Right lobe of liver (tissue), 6 donors: ENCODE results near the gene ASGR1. TPM values are rescaled to one million over a fixed set of nuclear protein-coding genes. Genes with fewer than 3 reads are reported as not detected.
A peak's percentile ranks its signal among the peaks of the same experiment; 100 is the strongest.
"Not testable (repeated sequence)": the region's sequence is repeated elsewhere in the genome, so short reads cannot be mapped to it uniquely, and the experiment has no call there.

Experiments
- ATAC-seq, 4 donors: fragments of 200-7000 bp; cut with Tn5 transposase; one replicate each; pipeline ENCODE4 v1.9.1; 2020; ENCODE audit warnings: mild to moderate bottlenecking in 4 of 4, moderate library complexity in 4 of 4
- DNase-seq, 3 donors: peaks; one replicate each; pipeline ENCODE4 v3.0.0-alpha.2; 2020
- H3K27ac ChIP-seq, 3 donors: fragments of 200-600 bp; one replicate each; pipeline ENCODE4 v1.8.0; 2022
- H3K27me3 ChIP-seq, 2 donors: fragments of 200-600 bp; one replicate each; pipeline ENCODE4 v1.8.0; 2022
- H3K36me3 ChIP-seq, 4 donors: fragments of 200-600 bp; sonication (generic) in 1 of 4; one replicate each; pipeline versions ENCODE4 v1.5.1 to v1.8.0; 2017 to 2022; ENCODE audit warnings: control low read depth in 1 of 4
- H3K4me1 ChIP-seq, 4 donors: fragments of 200-600 bp; sonication (generic) in 1 of 4; one replicate each; pipeline versions ENCODE4 v1.5.1 to v1.8.0; 2017 to 2022; ENCODE audit warnings: control low read depth in 1 of 4
- H3K4me3 ChIP-seq, 3 donors: fragments of 200-600 bp; one replicate each; pipeline ENCODE4 v1.8.0; 2022
- H3K9me3 ChIP-seq, 4 donors: fragments of 200-600 bp; sonication (generic) in 1 of 4; one replicate each; pipeline versions ENCODE4 v1.5.1 to v1.8.0; 2017 to 2022; ENCODE audit warnings: control low read depth in 1 of 4
- POLR2A ChIP-seq: fragments of 450-650 bp; IDR thresholded peaks from one replicate; pipeline ENCODE4 v1.6.1; 2017; ENCODE audit warnings: antibody characterized with exemption, mild to moderate bottlenecking
- WGBS: methylation state at CpG from one replicate; pipeline ENCODE4 v1.1.6; 2018; ENCODE audit warnings: low coverage, low lambda C conversion rate; ENCODE audit not compliant: insufficient coverage; ENCODE audit errors: missing lambda C conversion rate; 5-methylcytosine and 5-hydroxymethylcytosine counted together
- intact Hi-C, 2 donors: fragments of 100-400 bp; cut with DNase I; formaldehyde crosslinking; loops; one replicate each; pipeline versions ENCODE4 v1.11.2 to v1.14.1; 2022
- total RNA-seq, 6 experiments: library from RNA; depleted of rRNA in 2 of 6; stranded (reverse); fragments of >200 nt in 2 of 6; fragmentation: NEBNext Ultra II Directional in 3 of 6; extraction: Animal tissue kit (Norgen Biotek cat#: 25700) in 3 of 6; gene quantifications; one replicate each; pipeline versions ENCODE4 v1.1.0 to v1.2.4, GENCODE V29; 2016 to 2023
- TF ChIP-seq, protein P1 (sequence below), 4 donors: fragments of 200-600 bp in 3 of 4; fragments of 450-650 bp in 1 of 4; IDR thresholded peaks; one replicate each; pipeline versions ENCODE4 v1.5.1 to v1.8.0; 2016 to 2022; ENCODE audit warnings: antibody characterized with exemption in 4 of 4, mild to moderate bottlenecking in 2 of 4
- donor health status: DM: no; HTN: yes; CAD: no.
- donor health status: DM: no; HTN: no; CAD: no.
- donor health status: DM: no; HTN: no; CAD: no.
- donor health status: DM: no; HTN: yes; CAD: no.
- donor health status: DM: no; HTN: yes; CAD: no.

ASGR1 gene
- total RNA-seq, 6 experiments from 2014 or later = 399 to 624 (median 417) TPM

DNA sequence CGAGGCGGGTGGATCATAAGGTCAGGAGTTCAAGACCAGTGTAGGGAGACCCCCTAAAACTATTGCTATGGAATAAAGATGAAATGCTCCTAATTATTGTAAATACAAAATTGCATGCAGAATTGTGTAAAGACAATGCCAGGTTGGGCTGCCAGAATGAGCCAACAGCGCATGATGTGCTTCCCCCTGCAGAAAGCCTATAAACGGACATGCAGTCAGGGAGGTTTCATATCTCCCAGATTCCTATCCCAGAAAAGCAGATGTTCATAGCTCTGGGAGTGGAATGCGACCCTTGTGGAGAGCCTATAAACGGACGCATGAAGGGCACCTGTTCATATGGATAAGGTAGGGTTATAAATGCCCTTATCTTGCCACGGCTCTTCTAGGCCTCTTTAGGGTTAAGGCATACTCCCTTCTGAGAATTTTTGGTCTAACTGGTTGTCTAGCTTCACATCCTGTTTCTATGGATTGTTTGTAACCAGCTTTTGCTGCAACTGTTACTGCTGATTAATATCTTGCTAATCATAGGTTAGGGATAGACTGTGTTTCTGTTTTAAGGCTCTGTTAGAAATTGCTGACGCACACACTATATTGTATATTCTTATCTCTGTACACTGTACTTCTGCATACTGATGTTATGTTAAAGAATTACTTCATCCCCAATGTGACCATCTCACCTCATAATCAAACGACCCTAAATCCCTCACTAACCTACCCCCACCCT lies 10.2 kb downstream of the ASGR1 start:
- H3K27me3 ChIP-seq = not testable (repeated sequence)
- H3K27ac ChIP-seq = peak overlapping the region in 2 of 3 donors; percentile 52 to 66

DNA sequence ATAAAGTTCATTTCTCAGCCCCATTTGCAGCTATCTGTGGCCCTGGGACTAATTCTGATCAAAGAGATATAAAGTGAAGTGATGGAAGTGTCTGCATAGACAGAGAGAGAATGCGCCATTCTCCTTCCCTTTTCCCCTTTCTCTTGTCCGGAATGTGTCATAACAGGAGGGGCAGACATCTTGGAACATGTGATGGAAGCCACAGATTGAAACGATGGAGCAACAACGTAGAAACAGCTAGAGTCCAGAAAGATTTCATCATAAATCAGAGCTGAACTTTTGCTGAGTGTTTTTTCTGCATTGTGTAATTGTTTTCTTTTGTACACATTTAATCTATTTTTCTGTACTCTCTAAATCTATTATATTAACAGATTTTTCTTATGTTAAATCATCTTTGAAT lies 11.3 kb downstream of the ASGR1 start:
- ATAC-seq (peak; percentile 56 to 79 (median 76)), DNase-seq (peak in 1 of 3 donors; percentile 64)
- H3K27ac ChIP-seq = peak overlapping the region; percentile 56 to 66 (median 66)
- WGBS = 3% methylated on average over 4 of the region's 4 CpGs
- H3K9me3 ChIP-seq = no peaks in the 10 kb centered on the region
- peaks cover 0 to 5% (median 1%) of the 10 kb centered on the region in 4 donors for H3K36me3 ChIP-seq
- H3K4me1 ChIP-seq = peaks cover 0 to 52% (median 7%) of the 10 kb centered on the region in 4 donors
- peak overlapping the region in 1 of 3 donors; percentile 1 for H3K4me3 ChIP-seq
- intact Hi-C loops = no loop called here
- TF ChIP-seq, protein P1, sequence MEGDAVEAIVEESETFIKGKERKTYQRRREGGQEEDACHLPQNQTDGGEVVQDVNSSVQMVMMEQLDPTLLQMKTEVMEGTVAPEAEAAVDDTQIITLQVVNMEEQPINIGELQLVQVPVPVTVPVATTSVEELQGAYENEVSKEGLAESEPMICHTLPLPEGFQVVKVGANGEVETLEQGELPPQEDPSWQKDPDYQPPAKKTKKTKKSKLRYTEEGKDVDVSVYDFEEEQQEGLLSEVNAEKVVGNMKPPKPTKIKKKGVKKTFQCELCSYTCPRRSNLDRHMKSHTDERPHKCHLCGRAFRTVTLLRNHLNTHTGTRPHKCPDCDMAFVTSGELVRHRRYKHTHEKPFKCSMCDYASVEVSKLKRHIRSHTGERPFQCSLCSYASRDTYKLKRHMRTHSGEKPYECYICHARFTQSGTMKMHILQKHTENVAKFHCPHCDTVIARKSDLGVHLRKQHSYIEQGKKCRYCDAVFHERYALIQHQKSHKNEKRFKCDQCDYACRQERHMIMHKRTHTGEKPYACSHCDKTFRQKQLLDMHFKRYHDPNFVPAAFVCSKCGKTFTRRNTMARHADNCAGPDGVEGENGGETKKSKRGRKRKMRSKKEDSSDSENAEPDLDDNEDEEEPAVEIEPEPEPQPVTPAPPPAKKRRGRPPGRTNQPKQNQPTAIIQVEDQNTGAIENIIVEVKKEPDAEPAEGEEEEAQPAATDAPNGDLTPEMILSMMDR (IDR thresholded peaks at IDR 0.05) = no peak
- no peak for TF ChIP-seq POLR2A
- no peaks in the 10 kb centered on the region for H3K27me3 ChIP-seq

More for the DNA sequence above, 10.2 kb downstream of the ASGR1 start:
- H3K9me3 ChIP-seq, intact Hi-C loops, H3K4me3 ChIP-seq, ATAC-seq, DNase-seq: not testable (repeated sequence)
- Histone ChIP-seq H3K36me3 (peaks cover 0 to 12% (median 1%) of the 10 kb centered on the region in 4 donors), H3K4me1 (peaks cover 0 to 64% (median 7%) of the 10 kb centered on the region in 4 donors)
- 69% methylated on average over 6 of the region's 10 CpGs for WGBS

DNA sequence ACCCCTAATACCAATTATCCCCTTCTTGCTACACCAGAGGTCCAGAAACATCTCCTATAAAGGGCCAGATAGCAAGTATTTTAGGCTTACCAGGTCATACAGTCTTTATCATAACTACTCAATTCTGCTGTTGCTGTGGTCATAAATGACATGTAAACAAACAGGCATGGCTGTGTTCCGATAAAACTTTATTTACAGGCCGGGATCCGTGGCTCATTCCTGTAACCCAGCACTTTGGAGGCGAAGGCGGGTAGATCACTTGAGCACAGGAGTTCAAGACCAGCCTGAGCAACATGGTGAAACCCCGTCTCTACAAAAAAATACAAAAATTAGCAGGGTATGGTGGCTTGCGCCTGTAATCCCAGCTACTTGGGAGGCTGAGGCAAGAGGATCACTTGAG lies 12.3 kb downstream of the ASGR1 start:
- TF ChIP-seq POLR2A = no peak
- TF ChIP-seq, protein P1 (IDR thresholded peaks at IDR 0.05) = no peak
- intact Hi-C loops = no loop called here
- 81% methylated on average over 7 of the region's 7 CpGs for WGBS
- DNase-seq = no peak
- Histone ChIP-seq H3K4me3 (no peak overlapping the region), H3K27me3 (no peaks in the 10 kb centered on the region), H3K27ac (peak overlapping the region in 2 of 3 donors; percentile 66), H3K36me3 (peaks cover 0 to 3% (median 0%) of the 10 kb centered on the region in 4 donors), H3K9me3 (no peaks in the 10 kb centered on the region), H3K4me1 (peaks cover 0 to 44% (median 7%) of the 10 kb centered on the region in 4 donors)
- ATAC-seq = no peak

DNA sequence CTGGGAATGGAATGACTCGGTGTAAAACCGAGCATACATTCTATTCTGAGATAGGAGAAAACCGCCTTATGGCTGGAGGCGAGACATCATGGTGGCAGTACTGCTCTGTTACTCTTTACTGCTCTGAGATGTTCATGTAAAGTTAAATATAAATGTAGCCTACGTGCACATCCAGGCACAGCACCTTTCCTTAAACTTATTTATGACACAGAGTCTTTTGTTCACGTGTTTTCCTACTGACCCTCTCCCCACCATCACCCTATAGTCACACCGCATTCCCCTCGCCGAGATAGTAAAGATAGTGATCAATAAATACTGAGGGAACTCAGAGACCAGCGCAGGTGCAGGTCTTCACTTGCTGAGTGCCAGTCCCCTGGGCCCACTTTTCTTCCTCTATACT lies 19.6 kb downstream of the ASGR1 start:
- H3K27me3 ChIP-seq, H3K9me3 ChIP-seq, H3K36me3 ChIP-seq, H3K4me3 ChIP-seq, ATAC-seq, H3K27ac ChIP-seq, intact Hi-C loops, DNase-seq: not testable (repeated sequence)
- peaks cover 0 to 12% (median 0%) of the 10 kb centered on the region in 4 donors for H3K4me1 ChIP-seq
- WGBS = 81% methylated on average over 10 of the region's 10 CpGs

DNA sequence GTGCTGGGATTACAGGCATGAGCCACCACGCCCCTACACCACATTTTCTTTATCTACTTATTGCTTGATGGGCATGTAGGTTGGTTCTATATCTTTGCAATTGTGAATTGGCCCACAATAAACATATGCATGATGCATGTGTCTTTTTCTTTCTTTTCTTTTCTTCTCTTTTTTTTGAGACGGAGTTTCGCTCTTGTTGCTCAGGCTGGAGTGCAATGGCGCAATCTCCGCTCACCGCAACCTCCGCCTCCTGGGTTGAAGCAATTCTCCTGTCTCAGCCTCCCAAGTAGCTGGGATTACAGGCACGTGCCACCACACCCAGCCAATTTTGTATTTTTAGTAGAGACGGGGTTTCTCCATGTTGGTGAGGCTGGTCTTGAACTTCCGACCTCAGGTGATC lies 20.7 kb downstream of the ASGR1 start:
- DNase-seq, intact Hi-C loops, H3K4me3 ChIP-seq, ATAC-seq, H3K4me1 ChIP-seq, H3K27me3 ChIP-seq, H3K36me3 ChIP-seq, H3K9me3 ChIP-seq, H3K27ac ChIP-seq: not testable (repeated sequence)
- 71% methylated on average over 10 of the region's 10 CpGs for WGBS

DNA sequence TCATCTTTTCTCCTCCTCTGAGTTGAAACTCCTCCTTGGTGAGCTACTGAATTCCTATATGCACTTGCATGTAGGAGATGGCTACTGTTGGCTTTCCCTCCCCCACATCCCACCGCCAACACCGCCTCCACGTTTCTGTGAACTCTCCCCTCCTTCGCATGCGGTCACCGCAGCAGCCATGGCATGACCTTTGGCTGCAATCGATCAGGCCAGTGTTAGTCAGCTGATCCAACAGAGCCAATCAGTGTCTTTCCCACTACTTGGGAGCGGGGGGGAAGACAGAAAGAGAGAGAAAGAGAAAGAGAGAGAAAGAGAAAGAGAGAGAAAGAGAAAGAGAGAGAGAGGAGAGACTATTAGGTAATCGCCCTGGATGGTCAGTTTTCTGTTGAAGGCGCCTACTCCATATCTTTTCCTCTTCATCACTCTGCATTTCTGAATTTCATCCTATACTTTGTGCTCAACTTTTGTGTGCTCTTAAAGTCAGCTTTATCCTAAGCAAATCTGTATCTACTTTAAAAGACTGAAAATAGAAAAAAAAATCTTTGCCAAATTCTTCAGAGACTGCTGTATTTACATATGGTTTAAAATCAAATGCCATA lies 22.7 kb downstream of the ASGR1 start:
- Histone ChIP-seq H3K4me3 (peak overlapping the region in 2 of 3 donors; percentile 9 to 23), H3K36me3 (no peaks in the 10 kb centered on the region), H3K9me3 (no peaks in the 10 kb centered on the region), H3K27ac (peak overlapping the region in 1 of 3 donors; percentile 79), H3K27me3 (no peaks in the 10 kb centered on the region), H3K4me1 (peaks cover 0 to 10% (median 0%) of the 10 kb centered on the region in 4 donors)
- DNase-seq (peak; percentile 84 to 90 (median 85)), ATAC-seq (peak; percentile 97 to 99 (median 98))
- TF ChIP-seq, protein P1 (IDR thresholded peaks at IDR 0.05) = no peak
- TF ChIP-seq POLR2A = peak; percentile 32
- intact Hi-C loops = no loop called here
- 21% methylated on average over 10 of the region's 10 CpGs for WGBS
